Neural crest cell (in vitro differentiated cells): ENCODE measurements around the gene PRCP. TPM values are rescaled to one million over a fixed set of nuclear protein-coding genes. Genes with fewer than 3 reads are reported as not detected.
"Not testable (repeated sequence)": the region's sequence is repeated elsewhere in the genome, so short reads cannot be mapped to it uniquely, and the experiment has no call there.

Source experiments
- DNase-seq: peaks from one replicate; pipeline ENCODE4 v3.0.0; 2021; ENCODE audit warnings: low read depth, mixed read lengths, low spot score
- H3K27ac Mint-ChIP-seq: one replicate; pipeline ENCODE4 v1.8.0; 2021; ENCODE audit warnings: mild to moderate bottlenecking, mixed read lengths; ENCODE audit not compliant: unreplicated experiment
- H3K27me3 Mint-ChIP-seq: 2 replicates; pipeline ENCODE4 v1.8.0; 2021; ENCODE audit warnings: low read depth, mild to moderate bottlenecking, mixed read lengths
- H3K36me3 Mint-ChIP-seq: 2 replicates; pipeline ENCODE4 v1.8.0; 2021; ENCODE audit warnings: low read depth, mild to moderate bottlenecking, mixed read lengths
- H3K4me1 Mint-ChIP-seq: 2 replicates; pipeline ENCODE4 v1.8.0; 2021; ENCODE audit warnings: mixed read lengths
- H3K4me3 Mint-ChIP-seq: one replicate; pipeline ENCODE4 v1.8.0; 2021; ENCODE audit warnings: mild to moderate bottlenecking, mixed read lengths
- H3K9me3 Mint-ChIP-seq: 2 replicates; pipeline ENCODE4 v1.8.0; 2021; ENCODE audit warnings: mixed read lengths
- CTCF ChIP-seq: fragments of 200-600 bp; sonication (generic); conservative IDR thresholded peaks from 2 replicates; pipeline ENCODE4 v1.5.0; 2021; ENCODE audit warnings: antibody characterized with exemption, mild to moderate bottlenecking
- total RNA-seq: library from RNA; stranded (reverse); gene quantifications from 2 replicates; pipeline ENCODE4 v1.2.1, GENCODE V29; 2021

The PRCP gene
- total RNA-seq, 1 donor from 2014 or later: 59.8 TPM

GRCh38 chr11:82858556-82859091 lies 41.6 kb downstream of the PRCP start:
- no peak for TF ChIP-seq CTCF
- peaks cover 7% of the 10 kb centered on the region for H3K9me3 Mint-ChIP-seq
- no peaks in the 10 kb centered on the region for H3K27me3 Mint-ChIP-seq
- H3K4me1 Mint-ChIP-seq: no peaks in the 10 kb centered on the region
- H3K4me3 Mint-ChIP-seq: no peak overlapping the region
- peaks cover 16% of the 10 kb centered on the region for H3K36me3 Mint-ChIP-seq
- no peak for DNase-seq
- H3K27ac Mint-ChIP-seq: peak overlapping the region; percentile 21

GRCh38 chr11:82858133-82858532 lies 42.1 kb downstream of the PRCP start:
- DNase-seq: no peak
- H3K27ac Mint-ChIP-seq: peak overlapping the region; percentile 21
- peaks cover 18% of the 10 kb centered on the region for H3K36me3 Mint-ChIP-seq
- no peak overlapping the region for H3K4me3 Mint-ChIP-seq
- H3K9me3 Mint-ChIP-seq: peaks cover 7% of the 10 kb centered on the region
- no peak for TF ChIP-seq CTCF
- H3K4me1 Mint-ChIP-seq: no peaks in the 10 kb centered on the region
- no peaks in the 10 kb centered on the region for H3K27me3 Mint-ChIP-seq

GRCh38 chr11:82857145-82857544 lies 43.1 kb downstream of the PRCP start:
- H3K27ac Mint-ChIP-seq: no peak overlapping the region
- no peak overlapping the region for H3K4me3 Mint-ChIP-seq
- H3K36me3 Mint-ChIP-seq: peaks cover 18% of the 10 kb centered on the region

GRCh38 chr11:82855616-82856015 lies 44.6 kb downstream of the PRCP start:
- peaks cover 7% of the 10 kb centered on the region for H3K9me3 Mint-ChIP-seq
- TF ChIP-seq CTCF: no peak

More at GRCh38 chr11:82857145-82857544, 43.1 kb downstream of the PRCP start:
- no peak for TF ChIP-seq CTCF
- no peak for DNase-seq
- H3K4me1 Mint-ChIP-seq: no peaks in the 10 kb centered on the region
- H3K27me3 Mint-ChIP-seq: no peaks in the 10 kb centered on the region
- peaks cover 7% of the 10 kb centered on the region for H3K9me3 Mint-ChIP-seq

GRCh38 chr11:82854916-82855315 lies 45.3 kb downstream of the PRCP start:
- not testable (repeated sequence) for H3K27ac Mint-ChIP-seq, H3K4me1 Mint-ChIP-seq, H3K4me3 Mint-ChIP-seq, H3K9me3 Mint-ChIP-seq, DNase-seq, H3K27me3 Mint-ChIP-seq
- peaks cover 18% of the 10 kb centered on the region for H3K36me3 Mint-ChIP-seq

More at GRCh38 chr11:82855616-82856015, 44.6 kb downstream of the PRCP start:
- DNase-seq: no peak
- Mint-ChIP-seq H3K4me1 (no peaks in the 10 kb centered on the region), H3K36me3 (peaks cover 18% of the 10 kb centered on the region), H3K27me3 (no peaks in the 10 kb centered on the region), H3K27ac (no peak overlapping the region), H3K4me3 (no peak overlapping the region)

GRCh38 chr11:82854242-82854641 lies 46.0 kb downstream of the PRCP start:
- H3K36me3 Mint-ChIP-seq: peaks cover 18% of the 10 kb centered on the region
- peaks cover 4% of the 10 kb centered on the region for H3K4me1 Mint-ChIP-seq
- DNase-seq: no peak
- peaks cover 7% of the 10 kb centered on the region for H3K9me3 Mint-ChIP-seq
- no peak overlapping the region for H3K27ac Mint-ChIP-seq
- no peak for TF ChIP-seq CTCF
- no peaks in the 10 kb centered on the region for H3K27me3 Mint-ChIP-seq
- no peak overlapping the region for H3K4me3 Mint-ChIP-seq
